HG03095 (cell line): ENCODE results near the gene BLVRB.
"Not testable (repeated sequence)": the region's sequence is repeated elsewhere in the genome, so short reads cannot be mapped to it uniquely, and the experiment has no call there.

ENCODE experiments used
- ATAC-seq: cut with Tn5 transposase; IDR thresholded peaks from one replicate; pipeline ENCODE4 v1.9.1; 2021; ENCODE audit warnings: moderate library complexity; ENCODE audit not compliant: unreplicated experiment

The BLVRB gene

DNA sequence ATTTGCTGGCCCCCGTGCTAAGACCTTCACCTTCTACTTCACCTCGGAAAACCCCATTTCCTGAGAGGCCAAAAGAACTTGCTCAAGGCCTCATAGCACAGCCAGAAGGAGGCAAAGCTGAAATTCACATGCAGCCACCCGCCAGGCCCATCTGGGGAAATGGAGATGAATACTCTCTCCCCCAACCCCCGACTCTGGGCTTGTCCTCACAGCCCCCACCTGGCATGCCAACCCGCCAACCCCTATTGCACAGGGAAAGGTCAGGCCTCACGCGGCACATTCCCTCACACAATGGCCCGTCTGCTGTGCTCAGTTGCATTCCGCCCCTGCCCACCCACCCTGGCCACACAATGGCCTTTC is 55.5 kb downstream of the BLVRB start:
- no peak for ATAC-seq

- ATAC-seq, result not testable (repeated sequence)
Observed at GRCh38 chr19:40408598-40408925, 57.0 kb downstream of the BLVRB start.

- no peak for ATAC-seq
Observed at GRCh38 chr19:40407714-40408597, 57.6 kb downstream of the BLVRB start.

GRCh38 chr19:40403262-40403984 is 62.1 kb downstream of the BLVRB start:
- peak; percentile 56 for ATAC-seq

- no peak for ATAC-seq
Observed at GRCh38 chr19:40400559-40400958, 65.0 kb downstream of the BLVRB start.

GRCh38 chr19:40398417-40399131 is 67.0 kb downstream of the BLVRB start:
- no peak for ATAC-seq
